Activated CD4-positive, alpha-beta memory T cell treated with anti-CD3 and anti-CD28 coated beads, Interleukin-2, amount 10 ng/mL, durations not matched to agents 7 days and 5 days (primary cell): ENCODE results near the gene ZNF136. TPM values are rescaled to one million over a fixed set of nuclear protein-coding genes. Genes with fewer than 3 reads are reported as not detected.

Experiments used
- CTCF ChIA-PET: fragments of 350-600 bp; sonication (Branson Sonifier 250); formaldehyde crosslinking; loops from one replicate; lab custom pipeline; 2021; ENCODE audit warnings: antibody characterized with exemption, inconsistent platforms; lab: Charles Lee
- POLR2A ChIA-PET: fragments of 350-600 bp; sonication (Branson Sonifier 250); formaldehyde crosslinking; loops from one replicate; lab custom pipeline; 2021; ENCODE audit warnings: antibody characterized with exemption; lab: Charles Lee
- DNase-seq: peaks from one replicate; pipeline ENCODE4 v3.0.0-alpha.2; 2020
- H3K27ac Mint-ChIP-seq: one replicate; pipeline ENCODE4 v1.8.0; 2021; ENCODE audit warnings: mild to moderate bottlenecking, mixed read lengths
- H3K27me3 Mint-ChIP-seq: one replicate; pipeline ENCODE4 v1.8.0; 2021; ENCODE audit warnings: mixed read lengths
- H3K36me3 Mint-ChIP-seq: one replicate; pipeline ENCODE4 v1.8.0; 2021; ENCODE audit warnings: low read depth, mixed read lengths
- H3K4me1 Mint-ChIP-seq: one replicate; pipeline ENCODE4 v1.8.0; 2021; ENCODE audit warnings: mixed read lengths
- H3K4me3 Mint-ChIP-seq: one replicate; pipeline ENCODE4 v1.8.0; 2021; ENCODE audit warnings: mild to moderate bottlenecking, mixed read lengths
- H3K9me3 Mint-ChIP-seq: one replicate; pipeline ENCODE4 v1.8.0; 2021; ENCODE audit warnings: mixed read lengths
- total RNA-seq, 2 experiments: library from RNA; stranded (reverse); gene quantifications; one replicate each; pipeline ENCODE4 v1.2.3, GENCODE V29; 2021

Gene ZNF136
- total RNA-seq, 2 experiments from 2014 or later, result 11.0 TPM

GRCh38 chr19:12199757-12200419, 37.0 kb downstream of the ZNF136 start:
- H3K4me3 Mint-ChIP-seq, result no peak overlapping the region
- H3K36me3 Mint-ChIP-seq, result peaks cover 22% of the 10 kb centered on the region
- no peaks in the 10 kb centered on the region for H3K27me3 Mint-ChIP-seq
- DNase-seq, result no peak
- POLR2A ChIA-PET, result no interaction called here
- peaks cover 4% of the 10 kb centered on the region for H3K4me1 Mint-ChIP-seq
- H3K27ac Mint-ChIP-seq, result no peak overlapping the region
- CTCF ChIA-PET, result no interaction called here
- H3K9me3 Mint-ChIP-seq, result peaks cover 49% of the 10 kb centered on the region

DNA sequence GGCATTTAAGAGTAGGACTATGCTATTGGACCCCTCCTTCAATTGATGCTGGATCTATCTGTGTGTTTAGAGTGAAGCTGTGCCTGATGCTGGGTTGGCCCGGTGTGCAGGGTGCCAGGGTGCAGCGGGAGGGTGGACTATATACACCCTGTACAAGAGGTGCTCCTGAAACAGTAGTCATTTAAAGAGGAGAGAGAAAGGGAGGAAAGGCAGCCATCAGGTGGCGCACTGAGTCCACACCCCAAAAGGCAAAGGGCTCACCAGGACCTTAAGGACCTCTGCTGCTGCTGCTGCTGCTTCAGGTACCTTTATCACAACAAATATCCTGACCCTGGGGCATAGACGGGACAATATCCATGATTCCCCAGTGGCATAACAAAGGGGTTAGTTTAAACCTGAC, 39.4 kb downstream of the ZNF136 start:
- POLR2A ChIA-PET, result no interaction called here
- peaks cover 27% of the 10 kb centered on the region for H3K36me3 Mint-ChIP-seq
- no peak overlapping the region for H3K27ac Mint-ChIP-seq
- CTCF ChIA-PET, result no interaction called here
- no peaks in the 10 kb centered on the region for H3K27me3 Mint-ChIP-seq
- peaks cover 51% of the 10 kb centered on the region for H3K9me3 Mint-ChIP-seq
- H3K4me1 Mint-ChIP-seq, result peaks cover 3% of the 10 kb centered on the region
- H3K4me3 Mint-ChIP-seq, result no peak overlapping the region
- DNase-seq, result peak; percentile 55

- no peak overlapping the region for H3K27ac Mint-ChIP-seq
- POLR2A ChIA-PET, result no interaction called here
- DNase-seq, result no peak
- H3K4me3 Mint-ChIP-seq, result no peak overlapping the region
- H3K36me3 Mint-ChIP-seq, result peaks cover 23% of the 10 kb centered on the region
- peaks cover 59% of the 10 kb centered on the region for H3K9me3 Mint-ChIP-seq
- no peaks in the 10 kb centered on the region for H3K4me1 Mint-ChIP-seq
- H3K27me3 Mint-ChIP-seq, result no peaks in the 10 kb centered on the region
- CTCF ChIA-PET, result no interaction called here
These were observed 42.4 kb downstream of the ZNF136 start for GRCh38 chr19:12205296-12205695.

DNA sequence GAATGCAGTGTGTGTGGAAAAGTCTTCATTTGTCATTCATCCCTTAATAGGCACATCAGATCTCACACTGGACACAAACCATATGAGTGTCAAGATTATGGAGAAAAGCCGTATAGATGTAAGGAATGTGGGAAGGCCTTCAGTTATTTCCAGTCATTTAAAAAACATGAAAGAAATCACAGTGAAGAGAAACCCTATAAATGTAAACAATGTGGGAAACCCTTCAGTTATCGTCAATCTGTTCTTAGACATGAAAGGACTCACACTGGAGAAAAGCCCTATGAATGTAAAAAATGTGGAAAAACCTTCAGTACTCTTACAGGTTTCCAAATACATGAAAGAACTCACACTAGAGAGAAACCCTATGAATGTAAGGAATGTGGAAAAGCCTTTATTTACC, 45.3 kb downstream of the ZNF136 start:
- H3K27ac Mint-ChIP-seq, result no peak overlapping the region
- H3K27me3 Mint-ChIP-seq, result no peaks in the 10 kb centered on the region
- H3K4me1 Mint-ChIP-seq, result no peaks in the 10 kb centered on the region
- H3K36me3 Mint-ChIP-seq, result peaks cover 28% of the 10 kb centered on the region
- H3K9me3 Mint-ChIP-seq, result peaks cover 64% of the 10 kb centered on the region
- H3K4me3 Mint-ChIP-seq, result no peak overlapping the region
- DNase-seq, result no peak
- CTCF ChIA-PET, result no interaction called here
- POLR2A ChIA-PET, result no interaction called here

DNA sequence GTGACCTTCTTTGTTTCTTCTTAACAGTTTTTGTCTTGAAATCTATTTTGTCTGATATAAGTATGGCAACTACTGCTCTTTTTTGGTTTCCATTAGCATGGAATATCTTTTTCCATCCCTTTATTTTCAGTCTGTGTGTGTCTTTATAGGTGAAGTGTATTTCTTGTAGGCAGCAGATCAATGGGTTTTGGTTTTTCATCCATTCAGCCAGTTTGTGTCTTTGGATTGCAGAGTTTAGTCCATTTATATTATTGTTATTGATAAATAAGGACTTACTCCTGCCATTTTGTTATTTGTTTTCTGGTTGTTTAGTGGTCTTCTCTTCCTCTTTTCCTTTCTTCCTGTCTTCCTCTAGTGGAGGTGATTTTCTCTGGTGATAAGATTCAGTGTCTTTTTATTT, 54.4 kb downstream of the ZNF136 start:
- Mint-ChIP-seq H3K9me3 (peaks cover 55% of the 10 kb centered on the region), H3K4me3 (no peak overlapping the region), H3K36me3 (peaks cover 9% of the 10 kb centered on the region), H3K4me1 (no peaks in the 10 kb centered on the region), H3K27me3 (no peaks in the 10 kb centered on the region), H3K27ac (no peak overlapping the region)
- POLR2A ChIA-PET, result no interaction called here
- CTCF ChIA-PET, result no interaction called here
- DNase-seq, result no peak

GRCh38 chr19:12222980-12223630, 60.2 kb downstream of the ZNF136 start:
- Mint-ChIP-seq H3K9me3 (peaks cover 35% of the 10 kb centered on the region), H3K27ac (no peak overlapping the region), H3K27me3 (no peaks in the 10 kb centered on the region), H3K36me3 (peaks cover 3% of the 10 kb centered on the region), H3K4me1 (no peaks in the 10 kb centered on the region), H3K4me3 (no peak overlapping the region)
- DNase-seq, result no peak
- ChIA-PET CTCF (no interaction called here), POLR2A (no interaction called here)

DNA sequence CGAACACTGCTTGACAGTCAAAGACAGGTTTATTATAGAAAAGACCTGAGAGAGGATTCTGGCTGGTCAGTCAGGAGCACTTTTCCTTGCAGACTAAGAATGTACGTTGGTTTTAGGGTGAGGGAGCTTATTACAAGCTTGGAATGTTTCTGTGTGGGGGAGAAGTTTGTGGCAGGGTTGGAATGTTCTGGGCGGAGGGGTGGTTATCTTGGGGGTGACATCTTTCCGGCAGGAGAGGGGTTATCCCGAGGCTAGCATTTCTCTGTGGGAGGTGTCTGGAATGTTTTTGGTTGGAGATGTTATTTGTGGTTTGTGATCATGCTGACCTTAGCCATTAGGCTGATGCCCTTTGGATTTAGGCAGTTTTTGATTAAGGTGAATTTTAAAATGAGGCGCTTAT, 61.8 kb downstream of the ZNF136 start:
- Mint-ChIP-seq H3K27ac (no peak overlapping the region), H3K9me3 (peaks cover 25% of the 10 kb centered on the region), H3K36me3 (peaks cover 3% of the 10 kb centered on the region), H3K27me3 (no peaks in the 10 kb centered on the region), H3K4me1 (no peaks in the 10 kb centered on the region), H3K4me3 (no peak overlapping the region)
- ChIA-PET POLR2A (no interaction called here), CTCF (no interaction called here)
- DNase-seq, result no peak

GRCh38 chr19:12229990-12230389, 67.1 kb downstream of the ZNF136 start:
- no peak overlapping the region for H3K27ac Mint-ChIP-seq
- POLR2A ChIA-PET, result no interaction called here

GRCh38 chr19:12230751-12231733, 68.1 kb downstream of the ZNF136 start:
- Mint-ChIP-seq H3K27me3 (no peaks in the 10 kb centered on the region), H3K36me3 (peaks cover 4% of the 10 kb centered on the region), H3K9me3 (peaks cover 48% of the 10 kb centered on the region), H3K27ac (no peak overlapping the region), H3K4me3 (no peak overlapping the region), H3K4me1 (no peaks in the 10 kb centered on the region)
- no peak for DNase-seq
- ChIA-PET POLR2A (no interaction called here), CTCF (no interaction called here)

More at GRCh38 chr19:12229990-12230389, 67.1 kb downstream of the ZNF136 start:
- Mint-ChIP-seq H3K27me3 (no peaks in the 10 kb centered on the region), H3K9me3 (peaks cover 43% of the 10 kb centered on the region), H3K36me3 (peaks cover 4% of the 10 kb centered on the region), H3K4me1 (no peaks in the 10 kb centered on the region), H3K4me3 (no peak overlapping the region)
- CTCF ChIA-PET, result no interaction called here
- no peak for DNase-seq

- Mint-ChIP-seq H3K4me1 (no peaks in the 10 kb centered on the region), H3K36me3 (peaks cover 4% of the 10 kb centered on the region), H3K27me3 (no peaks in the 10 kb centered on the region), H3K4me3 (no peak overlapping the region), H3K9me3 (peaks cover 55% of the 10 kb centered on the region), H3K27ac (no peak overlapping the region)
- no peak for DNase-seq
- ChIA-PET CTCF (no interaction called here), POLR2A (no interaction called here)
These were observed 70.1 kb downstream of the ZNF136 start for GRCh38 chr19:12232961-12233360.

DNA sequence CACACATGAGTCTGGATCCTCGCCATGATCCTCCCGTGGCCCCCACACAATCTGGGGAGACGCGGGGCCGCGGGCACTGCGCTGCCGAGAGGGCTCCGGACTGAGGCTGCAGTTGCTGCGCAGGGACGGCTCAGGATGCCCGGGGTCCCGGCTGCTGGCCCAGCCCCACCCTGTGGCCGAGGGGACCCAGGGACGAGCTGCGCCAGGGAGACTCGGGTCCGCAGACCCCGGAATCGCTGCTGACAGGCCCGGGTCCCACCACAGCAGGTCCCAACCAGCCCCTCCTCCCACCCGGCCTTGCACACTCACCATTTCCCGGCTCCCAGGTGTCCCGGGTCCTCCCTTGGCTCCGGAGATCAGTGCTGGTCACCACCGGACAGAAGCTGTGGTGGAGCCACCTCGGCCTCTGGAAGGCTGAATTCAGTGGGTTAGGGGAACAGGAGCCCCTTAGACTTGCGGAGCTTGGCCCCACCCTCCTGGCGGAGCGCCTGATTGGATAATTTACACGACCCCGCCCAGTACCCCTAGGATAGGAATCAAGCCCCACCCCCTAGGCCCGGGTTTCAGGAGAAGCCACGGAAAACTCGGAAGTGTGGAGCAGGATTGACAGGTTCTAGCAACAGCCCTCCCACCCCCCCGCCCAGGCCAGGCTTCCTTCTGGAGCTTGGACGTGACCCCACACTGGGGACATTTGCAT, 74.4 kb downstream of the ZNF136 start:
- Mint-ChIP-seq H3K4me1 (no peaks in the 10 kb centered on the region), H3K36me3 (peaks cover 9% of the 10 kb centered on the region), H3K4me3 (no peak overlapping the region), H3K9me3 (peaks cover 43% of the 10 kb centered on the region), H3K27ac (no peak overlapping the region), H3K27me3 (no peaks in the 10 kb centered on the region)
- DNase-seq, result no peak
- ChIA-PET CTCF (no interaction called here), POLR2A (no interaction called here)
